Measurements from ENCODE around the gene PRKACA.

PRKACA gene

GRCh38 chr19:14120497-14120780 lies 2.9 kb upstream of the PRKACA start:
- no CpG with 5 or more reads among the region's 7 CpGs for WGBS (ENCODE audit: extremely low coverage, insufficient coverage, insufficient read length)
- H3K27ac ChIP-seq (ENCODE audit: low read depth, low read length): no peak overlapping the region

GRCh38 chr19:14119644-14120496 lies 2.3 kb upstream of the PRKACA start:
- H3K36me3 ChIP-seq (ENCODE audit: control insufficient read depth in 1 of 2, insufficient read depth in 2 of 2, low read length in 2 of 2): peaks cover 10 to 13% of the 10 kb centered on the region in 2 experiments
- no peaks in the 10 kb centered on the region for H3K9me3 ChIP-seq (ENCODE audit: insufficient read depth, low read depth, low read length)
- H3K14ac ChIP-seq (ENCODE audit: low read length): no peak overlapping the region
- no peak overlapping the region for H2AK5ac ChIP-seq (ENCODE audit: low read length)
- H3K4me1 ChIP-seq (ENCODE audit: control insufficient read depth in 1 of 2, insufficient read depth in 2 of 2, low read length in 2 of 2): peaks cover 12 to 20% of the 10 kb centered on the region in 2 experiments
- H3K9ac ChIP-seq (ENCODE audit: low read length): no peak overlapping the region
- H3K79me2 ChIP-seq (ENCODE audit: control insufficient read depth, insufficient read depth, low read length, poor library complexity): peaks cover 2% of the 10 kb centered on the region
- H2BK12ac ChIP-seq (ENCODE audit: low read length): no peak overlapping the region
- H2AFZ ChIP-seq (ENCODE audit: insufficient read depth, low read length, poor library complexity): no peak overlapping the region
- H3K4me3 ChIP-seq (ENCODE audit: low read depth, low read length): no peak overlapping the region
- H3K4ac ChIP-seq (ENCODE audit: low read depth, low read length): no peak overlapping the region
- H3K4me2 ChIP-seq (ENCODE audit: low read length): no peak overlapping the region
- no CpG with 5 or more reads among the region's 7 CpGs for WGBS (ENCODE audit: extremely low coverage, insufficient coverage, insufficient read length)
- H3K79me1 ChIP-seq (ENCODE audit: low read length): peaks cover 4% of the 10 kb centered on the region
- DNase-seq: no peak
- H2BK5ac ChIP-seq (ENCODE audit: low read depth, low read length, poor library complexity): no peak overlapping the region
- no peak overlapping the region for H4K8ac ChIP-seq (ENCODE audit: low read depth, low read length)
- no peak overlapping the region for H4K91ac ChIP-seq (ENCODE audit: low read depth, low read length)
- no peaks in the 10 kb centered on the region for H3K27me3 ChIP-seq (ENCODE audit: insufficient read depth, low read length)
- H3K27ac ChIP-seq (ENCODE audit: low read depth, low read length): no peak overlapping the region
- H2BK120ac ChIP-seq (ENCODE audit: insufficient read depth, low read length, poor library complexity): no peak overlapping the region
- H4K12ac ChIP-seq (ENCODE audit: low read depth, low read length): no peak overlapping the region
- H3K23ac ChIP-seq (ENCODE audit: low read length): no peak overlapping the region
- H3K18ac ChIP-seq (ENCODE audit: low read length): no peak overlapping the region

More at GRCh38 chr19:14120497-14120780, 2.9 kb upstream of the PRKACA start:
- Histone ChIP-seq H3K4me3 (ENCODE audit: low read depth, low read length) (no peak overlapping the region), H3K4ac (ENCODE audit: low read depth, low read length) (no peak overlapping the region), H3K36me3 (ENCODE audit: control insufficient read depth in 1 of 2, insufficient read depth in 2 of 2, low read length in 2 of 2) (peaks cover 10 to 13% of the 10 kb centered on the region in 2 experiments), H3K4me2 (ENCODE audit: low read length) (no peak overlapping the region), H4K91ac (ENCODE audit: low read depth, low read length) (no peak overlapping the region), H4K8ac (ENCODE audit: low read depth, low read length) (no peak overlapping the region), H2BK120ac (ENCODE audit: insufficient read depth, low read length, poor library complexity) (no peak overlapping the region), H4K12ac (ENCODE audit: low read depth, low read length) (peak overlapping the region; percentile 28), H2BK12ac (ENCODE audit: low read length) (no peak overlapping the region), H2AK5ac (ENCODE audit: low read length) (no peak overlapping the region), H3K27me3 (ENCODE audit: insufficient read depth, low read length) (no peaks in the 10 kb centered on the region), H3K9me3 (ENCODE audit: insufficient read depth, low read depth, low read length) (no peaks in the 10 kb centered on the region), H3K14ac (ENCODE audit: low read length) (no peak overlapping the region), H3K79me1 (ENCODE audit: low read length) (peaks cover 4% of the 10 kb centered on the region), H3K4me1 (ENCODE audit: control insufficient read depth in 1 of 2, insufficient read depth in 2 of 2, low read length in 2 of 2) (peaks cover 12 to 20% of the 10 kb centered on the region in 2 experiments), H3K79me2 (ENCODE audit: control insufficient read depth, insufficient read depth, low read length, poor library complexity) (peaks cover 2% of the 10 kb centered on the region), H3K18ac (ENCODE audit: low read length) (no peak overlapping the region), H3K23ac (ENCODE audit: low read length) (no peak overlapping the region), H2AFZ (ENCODE audit: insufficient read depth, low read length, poor library complexity) (no peak overlapping the region), H2BK5ac (ENCODE audit: low read depth, low read length, poor library complexity) (no peak overlapping the region), H3K9ac (ENCODE audit: low read length) (no peak overlapping the region)
- no peak for DNase-seq

GRCh38 chr19:14119146-14119545 lies 1.6 kb upstream of the PRKACA start:
- Histone ChIP-seq H3K14ac (ENCODE audit: low read length) (no peak overlapping the region), H3K4me3 (ENCODE audit: low read depth, low read length) (no peak overlapping the region), H3K36me3 (ENCODE audit: control insufficient read depth in 1 of 2, insufficient read depth in 2 of 2, low read length in 2 of 2) (peaks cover 8 to 10% of the 10 kb centered on the region in 2 experiments), H2BK12ac (ENCODE audit: low read length) (no peak overlapping the region), H3K18ac (ENCODE audit: low read length) (no peak overlapping the region), H3K27ac (ENCODE audit: low read depth, low read length) (no peak overlapping the region), H3K23ac (ENCODE audit: low read length) (no peak overlapping the region), H2BK5ac (ENCODE audit: low read depth, low read length, poor library complexity) (no peak overlapping the region), H3K4me1 (ENCODE audit: control insufficient read depth in 1 of 2, insufficient read depth in 2 of 2, low read length in 2 of 2) (peaks cover 12 to 20% of the 10 kb centered on the region in 2 experiments), H2AFZ (ENCODE audit: insufficient read depth, low read length, poor library complexity) (no peak overlapping the region), H4K8ac (ENCODE audit: low read depth, low read length) (no peak overlapping the region), H3K27me3 (ENCODE audit: insufficient read depth, low read length) (no peaks in the 10 kb centered on the region), H3K4me2 (ENCODE audit: low read length) (no peak overlapping the region), H3K4ac (ENCODE audit: low read depth, low read length) (peak overlapping the region; percentile 24), H3K9me3 (ENCODE audit: insufficient read depth, low read depth, low read length) (no peaks in the 10 kb centered on the region), H3K9ac (ENCODE audit: low read length) (no peak overlapping the region), H3K79me2 (ENCODE audit: control insufficient read depth, insufficient read depth, low read length, poor library complexity) (peaks cover 2% of the 10 kb centered on the region), H3K79me1 (ENCODE audit: low read length) (peaks cover 4% of the 10 kb centered on the region), H4K91ac (ENCODE audit: low read depth, low read length) (no peak overlapping the region), H2BK120ac (ENCODE audit: insufficient read depth, low read length, poor library complexity) (no peak overlapping the region), H2AK5ac (ENCODE audit: low read length) (no peak overlapping the region), H4K12ac (ENCODE audit: low read depth, low read length) (no peak overlapping the region)
- WGBS (ENCODE audit: extremely low coverage, insufficient coverage, insufficient read length): no CpG with 5 or more reads among the region's 3 CpGs
- no peak for DNase-seq

- peak overlapping the region; percentile 37 for H4K12ac ChIP-seq (ENCODE audit: low read depth, low read length)
- peak overlapping the region; percentile 59 for H3K4me2 ChIP-seq (ENCODE audit: low read length)
- no peaks in the 10 kb centered on the region for H3K9me3 ChIP-seq (ENCODE audit: insufficient read depth, low read depth, low read length)
- H3K4me1 ChIP-seq (ENCODE audit: control insufficient read depth in 1 of 2, insufficient read depth in 2 of 2, low read length in 2 of 2): peaks cover 12 to 20% of the 10 kb centered on the region in 2 experiments
- H4K91ac ChIP-seq (ENCODE audit: low read depth, low read length): peak overlapping the region; percentile 56
- H3K36me3 ChIP-seq (ENCODE audit: control insufficient read depth in 1 of 2, insufficient read depth in 2 of 2, low read length in 2 of 2): peaks cover 5 to 9% of the 10 kb centered on the region in 2 experiments
- H2BK12ac ChIP-seq (ENCODE audit: low read length): no peak overlapping the region
- H2BK120ac ChIP-seq (ENCODE audit: insufficient read depth, low read length, poor library complexity): no peak overlapping the region
- H3K14ac ChIP-seq (ENCODE audit: low read length): peak overlapping the region; percentile 32
- WGBS (ENCODE audit: extremely low coverage, insufficient coverage, insufficient read length): no CpG with 5 or more reads among the region's 61 CpGs
- H3K9ac ChIP-seq (ENCODE audit: low read length): peak overlapping the region; percentile 23
- no peak overlapping the region for H2AK5ac ChIP-seq (ENCODE audit: low read length)
- H3K79me2 ChIP-seq (ENCODE audit: control insufficient read depth, insufficient read depth, low read length, poor library complexity): peaks cover 2% of the 10 kb centered on the region
- H2AFZ ChIP-seq (ENCODE audit: insufficient read depth, low read length, poor library complexity): peak overlapping the region; percentile 14
- no peak overlapping the region for H3K23ac ChIP-seq (ENCODE audit: low read length)
- H4K8ac ChIP-seq (ENCODE audit: low read depth, low read length): peak overlapping the region; percentile 32
- peak overlapping the region; percentile 69 for H3K27ac ChIP-seq (ENCODE audit: low read depth, low read length)
- H3K4ac ChIP-seq (ENCODE audit: low read depth, low read length): peak overlapping the region; percentile 24
- no peak overlapping the region for H2BK5ac ChIP-seq (ENCODE audit: low read depth, low read length, poor library complexity)
- H3K79me1 ChIP-seq (ENCODE audit: low read length): peaks cover 4% of the 10 kb centered on the region
- no peaks in the 10 kb centered on the region for H3K27me3 ChIP-seq (ENCODE audit: insufficient read depth, low read length)
- no peak overlapping the region for H3K18ac ChIP-seq (ENCODE audit: low read length)
- peak overlapping the region; percentile 60 for H3K4me3 ChIP-seq (ENCODE audit: low read depth, low read length)
- DNase-seq: peak; percentile 47 to 61
Observed at GRCh38 chr19:14118165-14119051, 846 bp upstream of the PRKACA start.

Data from trophoblast cell (in vitro differentiated cells and primary cell).